Fibroblast of lung (primary cell): ENCODE measurements around the gene SDHA. TPM values are rescaled to one million over a fixed set of nuclear protein-coding genes. Genes with fewer than 3 reads are reported as not detected.
"Not testable (repeated sequence)": the region's sequence is repeated elsewhere in the genome, so short reads cannot be mapped to it uniquely, and the experiment has no call there.

ENCODE experiments used
- DNase-seq, 2 donors: peaks; one replicate each; pipeline versions ENCODE4 v3.0.0 to v3.0.0-alpha.2; 2010; ENCODE audit warnings: low read depth in 2 of 2
- H2AFZ ChIP-seq: 2 replicates; pipeline ENCODE4 v1.5.1; 2012; ENCODE audit warnings: low read length, control low read depth, inconsistent platforms
- H3K27ac ChIP-seq: 2 replicates; pipeline ENCODE4 v1.5.1; 2011; ENCODE audit warnings: low read length, control low read depth; ENCODE audit not compliant: insufficient read depth
- H3K27me3 ChIP-seq: 2 replicates; pipeline ENCODE4 v1.5.1; 2011; ENCODE audit warnings: mild to moderate bottlenecking, low read length; ENCODE audit not compliant: control insufficient read depth, insufficient read depth
- H3K36me3 ChIP-seq: 2 replicates; pipeline ENCODE4 v1.5.1; 2011; ENCODE audit warnings: low read length; ENCODE audit not compliant: control insufficient read depth, insufficient read depth
- H3K4me1 ChIP-seq: 2 replicates; pipeline ENCODE4 v1.5.1; 2011; ENCODE audit warnings: low read length; ENCODE audit not compliant: control insufficient read depth, insufficient read depth; ENCODE audit errors: extremely low read depth
- H3K4me2 ChIP-seq: 2 replicates; pipeline ENCODE4 v1.5.1; 2011; ENCODE audit warnings: low read length, control low read depth; ENCODE audit not compliant: insufficient read depth; ENCODE audit errors: extremely low read depth
- H3K4me3 ChIP-seq, 4 experiments: fragments of 200-600 bp in 1 of 4; sonication (generic) in 1 of 4; replicated peaks in 1 of 4; 2 replicates each; pipeline ENCODE4 v1.5.1; 2011 to 2016; ENCODE audit warnings: low read length in 4 of 4, low read depth in 3 of 4, mild to moderate bottlenecking in 3 of 4, control low read depth in 2 of 4, inconsistent platforms in 1 of 4, mixed read lengths in 1 of 4; ENCODE audit not compliant: insufficient read depth in 1 of 4; ENCODE audit errors: control extremely low read depth in 1 of 4
- H3K79me2 ChIP-seq: 2 replicates; pipeline ENCODE4 v1.5.1; 2012; ENCODE audit warnings: mild to moderate bottlenecking, low read length, inconsistent platforms; ENCODE audit not compliant: control insufficient read depth, insufficient read depth
- H3K9ac ChIP-seq: 2 replicates; pipeline ENCODE4 v1.5.1; 2011; ENCODE audit warnings: mild to moderate bottlenecking, low read length, control low read depth; ENCODE audit not compliant: insufficient read depth
- H3K9me3 ChIP-seq: 2 replicates; pipeline ENCODE4 v1.5.1; 2012; ENCODE audit warnings: low read depth, low read length; ENCODE audit not compliant: control insufficient read depth, insufficient read depth
- H4K20me1 ChIP-seq: 2 replicates; pipeline ENCODE4 v1.5.1; 2011; ENCODE audit warnings: low read length; ENCODE audit not compliant: control insufficient read depth, insufficient read depth; ENCODE audit errors: extremely low read depth
- EZH2 ChIP-seq: IDR thresholded peaks from 2 replicates; pipeline ENCODE4 v1.5.1; 2012; ENCODE audit warnings: low read length, control low read depth, mild to moderate bottlenecking; ENCODE audit errors: missing control alignments
- polyA plus RNA-seq, 2 donors: library from polyadenylated mRNA; depleted of rRNA in 1 of 2; stranded (reverse) in 1 of 2; unstranded in 1 of 2; fragments of >200 nt; gene quantifications; 2 replicates each; pipeline ENCODE4 v1.2.1, GENCODE V29; 2011 to 2012; ENCODE audit warnings: missing spikeins in 1 of 2
- total RNA-seq: library from RNA; depleted of rRNA; stranded (reverse); fragments of >200 nt; gene quantifications from 2 replicates; pipeline ENCODE4 v1.2.1, GENCODE V29; 2014
- TF ChIP-seq, protein P1 (sequence below), 2 donors: IDR thresholded peaks in 1 of 2; conservative IDR thresholded peaks in 1 of 2; 1 replicate in 1 of 2; 2 replicates in 1 of 2; pipeline ENCODE4 v1.5.1; 2011 to 2012; ENCODE audit warnings: low read length in 2 of 2, control low read depth in 1 of 2, inconsistent platforms in 1 of 2, low read depth in 1 of 2, mild to moderate bottlenecking in 1 of 2

SDHA gene
- total and polyA plus RNA-seq, 2 donors (not counting 1 experiment from before 2014, with no cell fraction given), result 89.6 to 150 TPM

GRCh38 chr5:257148-257547 lies 39.0 kb downstream of the SDHA start:
- Histone ChIP-seq H3K4me3 (no peak overlapping the region), H3K4me2 (no peak overlapping the region), H3K79me2 (no peaks in the 10 kb centered on the region), H3K9ac (no peak overlapping the region), H3K9me3 (no peaks in the 10 kb centered on the region), H3K36me3 (peaks cover 12% of the 10 kb centered on the region), H3K4me1 (no peaks in the 10 kb centered on the region), H2AFZ (no peak overlapping the region), H4K20me1 (no peaks in the 10 kb centered on the region), H3K27me3 (no peaks in the 10 kb centered on the region), H3K27ac (no peak overlapping the region)
- DNase-seq, result no peak
- TF ChIP-seq, protein P1, sequence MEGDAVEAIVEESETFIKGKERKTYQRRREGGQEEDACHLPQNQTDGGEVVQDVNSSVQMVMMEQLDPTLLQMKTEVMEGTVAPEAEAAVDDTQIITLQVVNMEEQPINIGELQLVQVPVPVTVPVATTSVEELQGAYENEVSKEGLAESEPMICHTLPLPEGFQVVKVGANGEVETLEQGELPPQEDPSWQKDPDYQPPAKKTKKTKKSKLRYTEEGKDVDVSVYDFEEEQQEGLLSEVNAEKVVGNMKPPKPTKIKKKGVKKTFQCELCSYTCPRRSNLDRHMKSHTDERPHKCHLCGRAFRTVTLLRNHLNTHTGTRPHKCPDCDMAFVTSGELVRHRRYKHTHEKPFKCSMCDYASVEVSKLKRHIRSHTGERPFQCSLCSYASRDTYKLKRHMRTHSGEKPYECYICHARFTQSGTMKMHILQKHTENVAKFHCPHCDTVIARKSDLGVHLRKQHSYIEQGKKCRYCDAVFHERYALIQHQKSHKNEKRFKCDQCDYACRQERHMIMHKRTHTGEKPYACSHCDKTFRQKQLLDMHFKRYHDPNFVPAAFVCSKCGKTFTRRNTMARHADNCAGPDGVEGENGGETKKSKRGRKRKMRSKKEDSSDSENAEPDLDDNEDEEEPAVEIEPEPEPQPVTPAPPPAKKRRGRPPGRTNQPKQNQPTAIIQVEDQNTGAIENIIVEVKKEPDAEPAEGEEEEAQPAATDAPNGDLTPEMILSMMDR (conservative IDR thresholded peaks at IDR 0.05 in 1 of 2, IDR thresholded peaks at IDR 0.05 in 1 of 2; ENCODE audit: low read depth in 1 of 2, low read length in 2 of 2), result no peak
- no peak for TF ChIP-seq EZH2

- not testable (repeated sequence) for H3K36me3 ChIP-seq, H3K4me3 ChIP-seq, H4K20me1 ChIP-seq, H3K27me3 ChIP-seq, H3K9me3 ChIP-seq, H3K79me2 ChIP-seq, H2AFZ ChIP-seq
- peak overlapping the region; percentile 88 for H3K27ac ChIP-seq
- peaks cover 22% of the 10 kb centered on the region for H3K4me1 ChIP-seq
- peak overlapping the region; percentile 37 for H3K9ac ChIP-seq
- peak overlapping the region; percentile 68 for H3K4me2 ChIP-seq
- DNase-seq, result peak; percentile 96 to 98
These were observed 45.3 kb downstream of the SDHA start for GRCh38 chr5:263275-263974.

DNA sequence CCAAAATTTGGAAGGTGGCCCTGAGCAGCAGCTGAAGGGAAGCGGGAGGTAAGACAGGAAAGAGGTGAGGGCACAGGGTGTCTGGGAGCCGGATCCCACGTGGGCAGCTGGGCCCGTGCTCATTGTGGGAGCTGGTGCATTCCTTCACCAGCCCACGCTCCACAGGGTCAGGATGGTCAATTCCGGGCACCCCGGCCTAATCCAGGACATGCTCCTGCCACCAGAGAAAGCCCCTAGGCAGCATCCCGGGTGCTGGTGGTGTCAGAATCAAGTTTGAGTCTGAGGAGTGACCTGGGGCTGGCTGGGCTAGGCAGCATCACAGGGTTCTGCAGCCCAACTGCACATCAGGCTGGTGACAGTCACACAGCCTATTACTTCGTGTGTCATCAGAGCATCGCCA lies 46.2 kb downstream of the SDHA start:
- no peaks in the 10 kb centered on the region for H3K27me3 ChIP-seq
- H3K9ac ChIP-seq, result peak overlapping the region; percentile 16
- no peak for DNase-seq
- no peak overlapping the region for H3K4me3 ChIP-seq
- TF ChIP-seq EZH2, result no peak
- peaks cover 4% of the 10 kb centered on the region for H3K36me3 ChIP-seq
- peaks cover 22% of the 10 kb centered on the region for H3K4me1 ChIP-seq
- H2AFZ ChIP-seq, result no peak overlapping the region
- no peaks in the 10 kb centered on the region for H3K9me3 ChIP-seq
- H3K79me2 ChIP-seq, result peaks cover 4% of the 10 kb centered on the region
- H4K20me1 ChIP-seq, result no peaks in the 10 kb centered on the region
- peak overlapping the region; percentile 88 for H3K27ac ChIP-seq
- H3K4me2 ChIP-seq, result peak overlapping the region; percentile 68

DNA sequence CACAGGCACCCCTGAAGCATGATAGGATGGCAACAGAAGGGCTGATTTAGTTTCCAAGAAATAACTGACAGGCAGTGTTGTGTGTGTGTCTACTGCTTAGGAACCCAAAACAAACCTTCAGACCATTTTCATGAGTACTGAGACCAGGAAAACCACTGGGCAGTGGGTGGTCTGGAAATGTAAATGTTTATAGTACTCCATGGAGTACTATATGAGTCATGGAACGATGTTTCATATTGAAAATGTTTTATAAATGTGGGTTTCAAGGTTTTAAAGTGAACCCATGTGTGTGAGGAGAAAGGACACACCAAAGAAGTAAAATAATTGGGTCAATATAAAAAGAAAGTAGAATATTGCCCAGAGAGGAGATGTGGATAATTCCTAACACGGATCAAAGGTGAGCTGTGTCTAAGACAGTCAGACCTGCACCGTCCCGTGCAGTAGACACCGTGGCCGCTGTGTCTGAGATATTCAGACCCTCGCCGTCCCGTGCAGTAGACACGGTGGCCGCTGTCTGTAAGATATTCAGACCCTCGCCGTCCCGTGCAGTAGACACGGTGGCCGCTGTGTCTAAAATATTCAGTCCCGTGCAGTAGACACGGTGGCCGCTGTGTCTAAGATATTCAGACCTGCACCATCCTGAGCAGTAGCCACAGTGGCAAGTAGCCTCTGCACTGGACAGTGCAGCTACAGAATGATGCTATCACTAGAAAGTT lies 48.3 kb downstream of the SDHA start:
- DNase-seq, result peak; percentile 55 to 83
- not testable (repeated sequence) for H3K9me3 ChIP-seq, H3K36me3 ChIP-seq, H3K4me2 ChIP-seq, H3K79me2 ChIP-seq, H2AFZ ChIP-seq, H3K27me3 ChIP-seq, H3K9ac ChIP-seq, H4K20me1 ChIP-seq, H3K4me3 ChIP-seq
- H3K27ac ChIP-seq, result peak overlapping the region; percentile 87
- H3K4me1 ChIP-seq, result peaks cover 22% of the 10 kb centered on the region
